ENCODE data around the gene CPA2.
"Not testable (repeated sequence)": the region's sequence is repeated elsewhere in the genome, so short reads cannot be mapped to it uniquely, and the experiment has no call there.

The CPA2 gene

GRCh38 chr7:130305433-130306042, 38.9 kb downstream of the CPA2 start:
- DNase-seq (ENCODE audit: low read depth, low spot score), result no peak

DNA sequence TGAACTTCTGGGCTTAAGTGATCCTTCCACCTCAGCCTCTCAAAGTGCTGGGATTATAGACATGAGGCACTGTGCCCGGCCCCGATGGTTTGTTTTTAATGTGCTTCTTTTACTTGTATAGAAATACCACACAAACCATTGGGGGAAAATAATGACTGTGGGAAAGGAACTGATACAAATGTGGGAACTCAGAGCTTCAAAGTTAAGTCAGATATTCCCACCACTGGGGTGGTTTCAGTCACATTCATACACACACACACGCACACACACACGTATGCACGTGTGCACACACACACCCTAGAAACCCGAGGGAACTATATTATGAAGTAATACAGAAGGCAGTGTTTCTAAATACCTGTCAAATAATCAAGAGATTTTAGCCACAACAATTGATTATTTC, 43.3 kb downstream of the CPA2 start:
- DNase-seq (ENCODE audit: low read depth, low spot score), result no peak

DNA sequence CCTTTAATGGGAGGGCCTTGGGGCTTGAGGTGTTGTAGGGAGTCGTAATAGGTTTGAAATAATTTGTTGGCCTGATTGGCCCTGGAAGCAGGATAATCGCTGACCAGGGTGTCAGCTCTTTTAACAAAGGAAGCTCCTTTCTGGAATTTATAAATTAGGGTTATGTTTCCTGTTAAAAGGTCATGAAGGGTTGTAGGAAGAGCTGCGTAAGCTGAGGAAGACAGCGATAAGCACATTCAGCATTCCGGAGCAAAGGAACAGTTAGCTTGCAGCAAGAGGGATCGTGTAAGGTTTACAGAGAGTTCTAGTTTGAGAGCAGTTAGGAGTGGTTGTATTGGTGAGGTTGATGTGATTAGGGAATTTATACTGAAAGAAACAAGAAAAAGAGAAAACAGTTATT, 47.6 kb downstream of the CPA2 start:
- DNase-seq (ENCODE audit: low read depth, low spot score), result no peak

- DNase-seq (ENCODE audit: low read depth, low spot score), result no peak
Measured at GRCh38 chr7:130319541-130319940, 52.9 kb downstream of the CPA2 start.

DNA sequence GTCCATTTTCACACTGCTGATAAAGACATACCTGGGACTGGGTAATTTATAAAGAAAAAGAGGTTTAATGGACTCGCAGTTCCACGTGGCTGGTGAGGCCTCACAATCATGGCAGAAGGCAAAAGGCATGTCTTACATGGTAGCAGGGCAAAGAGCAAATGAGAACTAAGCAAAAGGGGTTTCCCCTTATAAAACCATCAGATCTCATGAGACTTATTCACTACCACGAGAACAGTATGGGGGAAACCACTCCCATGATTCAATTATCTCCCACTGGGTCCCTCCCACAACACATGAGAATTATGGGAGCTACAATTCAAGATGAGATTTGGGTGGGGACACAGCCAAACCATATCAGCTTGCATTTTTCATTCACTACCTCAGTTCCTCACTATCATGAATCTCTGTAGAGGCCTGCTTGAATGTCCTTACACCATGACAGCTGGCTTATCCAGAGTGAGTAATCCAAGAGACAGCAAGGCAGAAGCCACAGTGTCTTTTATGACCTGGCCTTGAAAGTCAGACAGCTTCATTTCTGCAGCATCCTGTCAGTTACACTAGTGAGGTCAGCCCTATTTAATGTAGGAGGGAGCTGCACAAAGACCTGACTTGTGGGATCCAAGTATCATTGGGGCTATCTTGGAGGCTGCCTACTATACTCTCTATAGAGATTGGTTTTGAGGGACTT, 55.0 kb downstream of the CPA2 start:
- not testable (repeated sequence) for DNase-seq (ENCODE audit: low read depth, low spot score)

DNA sequence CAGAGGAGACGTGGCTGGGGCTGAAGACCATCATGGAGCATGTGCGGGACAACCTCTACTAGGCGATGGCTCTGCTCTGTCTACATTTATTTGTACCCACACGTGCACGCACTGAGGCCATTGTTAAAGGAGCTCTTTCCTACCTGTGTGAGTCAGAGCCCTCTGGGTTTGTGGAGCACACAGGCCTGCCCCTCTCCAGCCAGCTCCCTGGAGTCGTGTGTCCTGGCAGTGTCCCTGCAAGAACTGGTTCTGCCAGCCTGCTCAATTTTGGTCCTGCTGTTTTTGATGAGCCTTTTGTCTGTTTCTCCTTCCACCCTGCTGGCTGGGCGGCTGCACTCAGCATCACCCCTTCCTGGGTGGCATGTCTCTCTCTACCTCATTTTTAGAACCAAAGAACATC, 56.0 kb downstream of the CPA2 start:
- no peak for DNase-seq (ENCODE audit: low read depth, low spot score)

DNA sequence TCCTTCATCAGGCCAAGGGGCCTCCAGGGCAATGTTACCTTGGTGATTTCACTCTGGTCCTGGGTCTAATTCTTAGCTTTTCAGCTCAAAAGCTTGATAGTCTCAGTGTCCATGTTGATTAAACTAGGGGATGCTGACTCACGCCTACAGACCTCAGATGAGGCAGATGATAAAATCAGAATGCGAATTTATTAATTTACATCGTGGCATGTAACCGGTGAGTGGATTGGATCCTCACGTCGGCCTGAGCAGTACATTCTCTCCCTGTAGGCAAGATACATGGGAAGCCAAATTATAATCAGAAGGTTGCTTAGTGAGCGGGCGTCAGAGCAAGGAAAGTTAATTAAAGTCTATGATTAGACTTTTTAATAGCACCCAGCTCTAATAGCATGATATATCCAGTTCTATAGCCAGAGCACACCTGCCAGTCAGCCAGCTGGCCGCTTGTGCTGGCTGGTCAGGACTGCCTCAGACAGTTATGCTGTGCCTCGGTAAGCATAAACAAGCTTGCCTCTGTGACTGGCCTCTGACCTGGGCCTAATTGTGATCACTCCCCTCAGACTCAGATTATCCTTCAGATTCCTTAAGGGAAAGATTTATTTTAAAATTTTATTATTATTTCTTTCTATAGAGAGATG, 57.8 kb downstream of the CPA2 start:
- no peak for DNase-seq (ENCODE audit: low read depth, low spot score)

GRCh38 chr7:130329681-130330080, 63.0 kb downstream of the CPA2 start:
- DNase-seq (ENCODE audit: low read depth, low spot score), result no peak

GRCh38 chr7:130332259-130333053, 65.8 kb downstream of the CPA2 start:
- DNase-seq (ENCODE audit: low read depth, low spot score), result no peak

GRCh38 chr7:130333832-130334231, 67.2 kb downstream of the CPA2 start:
- no peak for DNase-seq (ENCODE audit: low read depth, low spot score)

GRCh38 chr7:130334274-130334673, 67.6 kb downstream of the CPA2 start:
- DNase-seq (ENCODE audit: low read depth, low spot score), result no peak

DNA sequence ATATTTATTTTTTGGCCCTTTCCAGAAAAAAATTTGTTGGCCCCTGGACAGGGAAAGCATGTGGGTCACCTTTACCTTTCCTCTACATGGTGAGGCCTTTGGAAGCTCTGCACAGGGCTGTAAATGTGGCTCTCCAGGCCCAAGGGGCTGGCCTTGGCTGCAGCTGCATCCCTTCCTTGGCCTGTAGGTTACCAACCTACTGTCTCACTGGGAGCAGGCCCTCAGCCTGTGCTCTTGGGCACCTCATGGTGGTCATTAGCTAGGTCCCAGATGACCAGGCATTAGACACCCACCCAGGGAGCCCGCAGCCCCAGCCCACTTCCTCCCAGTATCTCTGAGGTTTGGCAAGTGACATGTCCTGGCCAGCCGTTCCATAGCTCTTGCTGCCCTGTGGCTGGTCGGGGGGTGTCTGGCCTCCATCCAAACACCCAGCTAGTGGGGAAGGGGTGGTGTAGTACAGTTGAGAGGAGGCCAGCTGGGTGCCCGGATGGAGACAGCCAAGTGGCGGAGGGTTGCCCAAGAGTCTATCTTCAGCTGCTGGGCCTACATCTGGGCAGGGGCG, 70.8 kb downstream of the CPA2 start:
- no peak for DNase-seq (ENCODE audit: low read depth, low spot score)

DNA sequence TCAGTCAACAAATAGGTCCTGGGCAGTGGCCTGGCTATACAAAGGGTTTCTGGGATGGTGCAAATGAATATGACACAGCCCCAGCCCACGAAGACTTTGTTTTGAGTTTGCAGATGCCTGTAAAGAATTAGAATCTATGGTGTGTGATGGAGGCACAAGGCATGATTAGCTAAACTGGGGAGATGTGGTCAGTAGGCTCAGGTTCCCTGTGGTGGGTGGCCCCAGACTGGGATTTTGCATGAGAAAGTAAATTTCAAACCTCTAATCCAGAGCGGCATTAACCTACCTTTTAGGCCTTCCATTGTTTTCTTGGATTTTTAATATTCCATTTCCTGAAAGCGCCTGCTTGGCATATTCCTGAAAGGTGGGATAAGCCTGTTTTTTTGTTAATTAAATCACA, 71.6 kb downstream of the CPA2 start:
- DNase-seq (ENCODE audit: low read depth, low spot score), result no peak
